HG03045 (cell line): ENCODE data around the gene DCAF5.
"Not testable (repeated sequence)": the region's sequence is repeated elsewhere in the genome, so short reads cannot be mapped to it uniquely, and the experiment has no call there.

Experiments used
- ATAC-seq: cut with Tn5 transposase; IDR thresholded peaks from one replicate; pipeline ENCODE4 v1.9.1; 2021; ENCODE audit warnings: mild to moderate bottlenecking, moderate library complexity; ENCODE audit not compliant: unreplicated experiment

The DCAF5 gene

DNA sequence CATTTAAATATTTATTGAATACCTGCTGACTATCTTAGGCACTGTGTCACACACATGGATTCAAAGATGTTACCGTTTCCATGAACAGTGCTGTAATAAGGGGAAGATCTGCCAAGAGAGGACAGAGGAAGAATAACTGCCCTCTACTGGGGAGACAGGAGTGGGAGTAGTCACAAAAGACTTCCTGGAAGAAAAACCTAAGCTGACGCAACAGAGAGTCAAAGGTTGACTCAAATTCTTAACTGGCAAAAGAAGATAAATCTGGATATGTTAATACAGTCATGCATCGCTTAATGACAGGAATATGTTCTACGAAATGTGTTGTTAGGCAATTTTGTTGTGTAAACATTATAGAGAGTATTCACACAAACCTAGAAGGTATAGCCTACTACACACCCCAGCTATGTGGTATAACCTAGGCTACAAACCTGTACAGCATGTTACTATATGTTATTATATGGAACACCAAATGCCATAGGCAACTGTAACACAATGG lies 51.5 kb downstream of the DCAF5 start:
- ATAC-seq: no peak

DNA sequence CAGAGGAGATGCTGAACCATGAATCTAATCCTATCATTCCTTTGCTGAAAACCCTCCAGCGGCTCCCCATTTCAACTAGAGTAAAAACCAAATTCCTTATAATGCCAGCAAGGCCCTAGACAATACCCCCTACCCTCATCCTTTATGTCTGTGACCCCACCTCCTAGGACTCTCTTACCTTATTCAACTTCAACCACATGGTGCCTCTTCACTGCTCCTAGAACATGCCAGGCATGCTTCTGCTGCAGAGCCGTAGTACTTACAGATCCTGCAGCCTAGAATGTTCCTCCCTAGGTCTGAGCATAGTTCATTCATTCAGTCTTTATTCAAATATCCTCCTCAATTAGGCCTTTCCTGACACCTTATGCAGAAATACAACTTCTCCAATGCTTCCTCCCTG lies 54.9 kb downstream of the DCAF5 start:
- no peak for ATAC-seq

DNA sequence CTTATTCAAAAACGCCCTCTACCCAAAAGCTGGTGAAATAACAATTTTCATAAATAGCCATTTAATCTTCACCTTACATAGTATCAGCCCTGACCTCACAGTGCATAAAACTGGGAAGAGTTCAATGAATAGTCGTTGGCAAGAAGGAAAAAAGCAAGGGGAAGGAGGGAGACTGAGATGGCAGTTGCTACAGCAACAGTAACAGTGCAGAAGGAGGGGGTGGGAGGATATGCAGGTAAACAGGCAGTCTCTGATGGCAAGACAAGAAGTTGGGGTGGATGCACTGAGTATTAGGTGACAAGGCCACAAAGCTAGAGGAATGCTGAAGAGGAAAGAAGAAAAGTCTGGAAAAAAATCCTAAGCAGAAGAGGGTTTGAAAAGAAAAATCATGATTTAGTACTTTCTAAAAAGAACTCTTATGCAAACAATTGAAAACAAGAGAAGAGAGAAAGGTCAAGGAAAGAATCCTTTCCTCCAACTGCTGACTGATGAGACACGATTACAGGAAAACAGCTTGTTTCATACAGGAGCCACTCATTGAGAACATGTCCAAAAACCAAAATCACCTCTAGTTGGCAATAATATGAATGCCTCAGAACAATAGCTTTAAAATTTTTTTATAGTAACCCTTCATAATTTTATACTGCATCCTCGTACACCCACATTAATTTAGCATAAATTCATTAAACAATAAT lies 56.0 kb downstream of the DCAF5 start:
- ATAC-seq: no peak

DNA sequence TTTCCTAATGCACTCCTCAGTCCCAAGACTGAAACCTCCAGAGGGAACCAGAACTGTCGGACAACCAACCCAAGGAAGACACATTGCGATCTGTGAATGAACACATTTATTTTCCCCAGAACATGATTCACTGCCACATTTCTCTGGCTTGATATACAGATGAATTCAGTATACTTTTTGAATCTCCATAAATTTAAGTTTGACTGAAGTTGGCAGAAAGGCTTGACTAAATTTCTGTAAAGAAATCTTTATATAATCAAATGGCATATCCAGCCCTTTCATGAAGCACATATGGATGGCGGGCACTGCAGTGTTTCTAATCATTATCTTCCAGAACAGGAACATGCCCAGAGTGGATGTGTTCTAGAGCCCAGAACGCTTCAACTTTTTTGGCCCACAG lies 56.7 kb downstream of the DCAF5 start:
- ATAC-seq: no peak

DNA sequence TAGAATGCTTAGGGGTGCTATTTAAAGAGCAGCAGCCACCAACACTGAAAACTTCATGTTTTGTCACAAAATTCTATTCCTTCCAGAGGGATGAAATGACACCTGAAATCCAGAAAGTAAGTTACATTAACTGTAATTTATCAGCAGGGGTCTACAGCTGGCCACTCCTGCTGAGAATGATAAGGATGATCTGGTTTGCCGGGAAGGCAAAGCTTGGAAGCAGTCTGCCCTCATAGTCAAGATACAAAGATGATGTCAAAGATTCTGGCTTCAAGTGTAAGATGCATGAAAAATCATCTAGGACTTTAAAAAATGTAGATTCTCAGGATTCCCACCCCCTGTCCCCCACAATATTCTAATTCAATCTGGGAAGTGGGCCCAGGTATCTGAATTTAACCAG lies 58.4 kb downstream of the DCAF5 start:
- ATAC-seq: no peak

DNA sequence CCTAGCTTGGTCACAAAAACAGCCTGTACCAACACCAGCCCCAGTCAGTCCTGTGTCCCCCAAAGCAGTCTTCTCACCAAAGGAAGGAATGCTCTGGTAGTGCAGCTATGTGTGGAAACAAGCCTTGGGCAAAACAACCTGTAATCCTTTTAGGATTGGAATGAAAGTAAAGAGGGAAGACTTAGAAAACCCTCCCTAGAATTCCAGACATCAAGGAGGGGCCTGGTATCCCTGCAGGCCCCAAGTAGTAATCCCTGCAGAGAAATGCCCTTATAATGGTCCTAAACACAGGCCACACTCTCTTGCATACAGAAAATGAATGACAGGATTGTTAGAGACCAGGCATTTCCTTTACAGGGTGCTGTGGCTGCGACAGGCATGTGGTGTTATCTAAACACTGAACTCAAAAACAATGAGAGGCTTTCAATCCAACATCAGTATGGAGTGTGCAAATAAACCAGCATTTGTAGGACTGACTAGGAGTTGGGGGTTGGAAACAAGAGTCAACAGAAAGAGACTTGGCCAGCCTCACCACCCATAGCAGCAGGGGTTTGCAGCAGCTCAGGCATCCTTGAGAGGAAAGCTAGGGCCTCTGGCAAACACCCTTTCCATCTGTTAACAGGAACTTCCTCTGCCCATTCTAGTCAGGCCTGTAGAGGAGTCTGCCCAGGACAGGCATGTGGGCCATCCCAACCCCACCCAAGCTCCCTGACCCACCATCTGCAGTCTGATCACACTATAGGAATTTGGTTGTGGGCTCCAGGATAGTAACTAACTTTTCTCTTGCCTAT lies 59.1 kb downstream of the DCAF5 start:
- ATAC-seq: no peak

DNA sequence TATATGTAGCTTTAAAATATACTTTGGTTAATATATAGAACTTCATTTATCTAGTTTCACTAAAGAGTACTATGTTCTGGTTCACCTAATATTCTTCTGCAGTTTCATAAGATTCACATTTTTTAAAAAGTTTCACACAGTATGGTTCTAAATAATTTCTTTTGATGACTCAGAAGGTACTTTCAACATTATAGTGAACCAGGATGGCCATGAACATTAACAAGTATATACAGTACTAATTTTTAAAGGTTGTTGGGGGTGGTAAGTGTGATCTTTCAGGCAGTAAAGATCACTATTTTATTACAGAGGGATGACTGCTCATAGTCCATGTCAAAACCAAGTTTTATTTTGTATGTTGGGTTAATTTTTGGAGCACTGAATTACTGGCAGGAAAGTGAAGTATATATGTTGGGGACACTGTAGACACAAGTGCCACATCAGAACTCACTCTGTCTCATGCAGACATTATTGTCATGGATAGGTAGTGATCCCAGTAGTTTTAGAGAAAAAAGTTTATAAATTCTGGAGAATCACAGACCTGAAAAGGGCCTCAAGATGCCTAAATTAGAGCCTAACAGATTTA lies 60.0 kb downstream of the DCAF5 start:
- no peak for ATAC-seq

DNA sequence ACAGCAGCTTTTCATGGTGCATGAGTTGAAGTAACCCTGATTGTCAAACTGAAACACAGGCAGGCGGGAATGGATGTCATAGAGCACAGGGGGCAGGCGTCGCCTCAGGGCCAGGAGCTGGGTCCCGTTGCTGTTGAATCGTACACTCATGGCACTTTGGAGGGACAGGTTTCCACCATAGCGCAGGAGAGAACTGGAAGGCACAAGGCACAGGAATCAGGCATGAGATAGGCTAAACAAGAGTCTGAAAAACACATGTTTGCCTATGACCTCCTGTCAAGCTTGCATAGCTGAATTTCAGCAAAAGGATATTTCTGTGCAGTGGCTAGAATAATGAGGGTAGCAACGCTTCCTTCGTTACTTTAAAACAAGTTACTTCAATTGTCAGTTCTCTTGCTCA lies 61.2 kb downstream of the DCAF5 start:
- ATAC-seq: no peak

DNA sequence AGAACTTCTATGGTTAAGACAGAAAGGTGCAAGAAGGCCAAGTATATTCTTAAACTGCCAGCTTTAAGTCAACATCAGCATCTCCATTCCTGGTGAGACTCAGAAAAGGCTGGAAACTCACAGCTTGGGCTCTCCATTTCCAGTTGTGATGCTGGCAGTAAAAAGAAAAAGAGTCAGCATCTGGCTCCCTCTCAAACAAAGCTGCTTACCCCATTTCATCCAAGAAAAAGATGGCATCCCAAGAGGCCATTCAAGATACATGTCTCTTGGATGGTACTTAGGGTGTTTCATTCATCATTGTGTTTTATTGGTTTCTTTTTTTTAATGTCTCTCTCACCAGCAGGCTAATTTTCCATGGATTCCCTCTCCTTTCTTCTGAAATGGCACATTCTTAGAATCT lies 61.9 kb downstream of the DCAF5 start:
- no peak for ATAC-seq

DNA sequence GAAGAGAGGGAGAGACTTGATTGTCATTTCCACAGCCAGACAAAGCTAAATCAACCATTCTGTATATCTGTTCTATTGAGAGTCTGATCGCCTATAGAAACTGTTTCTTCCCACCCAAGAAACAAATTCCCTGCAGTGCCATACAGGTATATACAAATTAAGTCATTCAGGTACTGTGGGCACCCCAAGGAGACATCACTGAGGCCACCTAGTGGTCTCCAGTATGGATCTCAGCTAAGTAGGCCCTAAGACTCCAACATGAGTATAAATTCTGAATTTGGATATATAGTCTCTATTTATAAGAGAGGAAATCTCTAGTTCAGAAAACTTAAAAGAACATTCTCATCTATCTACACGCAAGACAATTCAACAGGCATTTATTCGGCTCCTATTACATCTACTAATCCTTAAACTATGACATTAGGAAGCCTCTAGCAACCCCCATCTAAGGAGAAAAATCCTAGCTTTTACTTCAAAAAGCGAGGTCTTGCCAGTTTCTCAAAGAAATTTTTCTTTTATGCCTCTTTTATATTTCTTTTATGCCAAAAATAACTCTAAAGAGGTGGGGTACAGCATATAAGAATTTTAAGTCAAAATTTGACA lies 62.6 kb downstream of the DCAF5 start:
- ATAC-seq: no peak

DNA sequence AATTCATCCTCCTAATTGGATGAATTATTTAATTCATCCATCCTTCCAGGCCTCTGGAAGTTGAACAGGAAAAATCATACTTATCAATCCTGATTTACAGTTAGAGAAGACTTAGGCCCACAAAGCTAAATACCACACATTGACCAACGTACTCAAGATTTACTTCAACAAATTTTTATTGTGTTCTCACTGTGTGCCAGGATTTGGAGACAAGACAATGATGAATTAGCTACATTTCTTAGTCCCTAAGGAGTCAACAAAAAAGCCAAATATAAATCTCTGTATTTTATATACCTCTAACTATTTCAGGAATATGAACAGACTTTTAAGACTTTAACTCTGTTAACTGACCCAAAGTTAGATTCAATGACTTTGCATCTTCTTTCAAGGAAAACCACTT lies 63.9 kb downstream of the DCAF5 start:
- ATAC-seq: no peak

DNA sequence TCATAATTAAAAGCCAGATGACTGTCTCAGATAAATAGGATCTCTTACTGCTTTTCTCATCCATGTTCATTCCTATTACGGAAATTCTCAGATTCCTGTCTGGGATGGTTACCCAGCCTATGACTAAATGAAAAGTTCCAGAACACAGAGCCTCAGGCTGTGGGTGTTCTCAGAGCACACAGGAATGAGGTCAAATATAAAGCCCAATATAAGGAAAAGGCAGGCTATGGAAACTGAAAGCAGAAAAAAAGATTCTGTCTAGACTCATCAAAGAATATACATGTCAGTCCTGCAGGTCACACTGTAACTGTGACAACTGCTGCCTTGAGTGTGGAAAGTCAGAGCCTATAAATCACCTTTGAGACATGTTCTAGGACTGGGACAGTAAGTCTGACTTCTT lies 64.3 kb downstream of the DCAF5 start:
- ATAC-seq: no peak

DNA sequence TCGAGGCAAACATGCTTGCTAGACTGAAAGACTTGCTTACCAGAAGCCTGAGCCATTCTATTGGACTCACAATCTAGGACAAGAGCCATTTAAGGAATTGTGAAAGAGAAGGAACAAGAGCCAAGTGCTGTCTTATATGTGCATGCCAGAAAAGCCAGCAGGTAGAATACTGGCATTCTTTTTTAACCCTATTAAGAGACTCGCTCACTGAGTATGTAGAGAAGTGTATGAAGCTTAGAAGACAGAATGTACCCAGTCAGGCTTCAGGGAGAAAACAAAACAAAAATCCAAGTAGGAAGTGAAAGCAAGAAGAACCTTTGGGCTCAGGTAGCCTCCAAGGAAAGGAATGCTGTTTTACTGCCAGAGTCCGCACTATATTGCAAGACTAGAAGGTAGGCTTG lies 65.9 kb downstream of the DCAF5 start:
- ATAC-seq: no peak

DNA sequence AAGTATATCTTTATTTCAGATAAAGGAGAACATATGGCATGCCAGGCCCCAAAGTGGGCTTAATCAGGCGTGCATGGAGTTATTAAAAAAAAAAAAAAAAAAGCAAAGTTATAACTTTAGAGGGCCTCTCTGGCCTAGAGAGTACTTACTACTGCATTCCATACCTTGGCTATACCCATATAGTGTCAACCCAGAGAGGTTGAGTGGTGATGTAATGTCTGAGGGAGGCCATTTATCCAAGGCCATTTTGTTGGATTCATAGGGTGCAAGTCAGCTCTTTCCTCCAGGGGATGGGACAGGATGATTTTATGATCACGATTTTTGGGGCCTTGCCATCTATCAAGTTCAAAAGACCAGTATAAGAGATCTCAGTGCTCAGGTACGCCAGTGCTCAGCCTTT lies 66.4 kb downstream of the DCAF5 start:
- no peak for ATAC-seq

DNA sequence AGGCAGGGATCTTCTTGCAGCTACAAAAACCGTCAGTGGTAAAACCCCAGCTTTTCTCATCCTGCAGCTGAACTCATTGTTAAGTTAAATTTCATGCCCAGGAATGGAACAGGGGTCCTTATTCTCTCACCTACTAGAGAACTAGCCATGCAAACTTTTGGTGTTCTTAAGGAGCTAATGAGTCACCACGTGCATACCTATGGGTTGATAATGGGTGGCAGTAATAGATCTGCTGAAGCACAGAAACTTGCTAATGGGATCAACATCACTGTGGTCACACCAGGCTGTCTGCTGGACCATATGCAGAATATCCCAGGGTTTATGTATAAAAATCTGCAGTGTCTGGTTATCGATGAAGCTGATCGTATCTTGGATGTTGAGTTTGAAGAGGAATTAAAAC lies 68.9 kb downstream of the DCAF5 start:
- no peak for ATAC-seq

DNA sequence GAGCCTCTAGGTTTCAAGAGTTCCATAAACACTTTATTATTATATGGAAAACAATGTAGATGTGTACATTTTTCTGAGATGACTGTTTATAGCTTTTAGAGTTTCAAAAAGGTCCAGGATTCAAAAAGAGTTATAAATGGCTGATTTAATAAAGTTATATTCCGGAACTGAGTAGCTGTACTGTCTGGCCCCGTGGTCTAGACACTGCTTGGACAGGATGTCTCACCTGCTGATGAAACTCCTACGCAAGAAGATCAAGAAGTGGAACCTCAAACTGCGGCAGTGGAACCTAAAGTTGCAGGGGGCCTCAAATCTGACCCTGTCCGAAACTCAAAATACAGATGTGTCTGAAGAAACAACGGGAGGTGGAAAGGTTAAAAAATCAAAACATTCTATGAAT lies 69.7 kb downstream of the DCAF5 start:
- no peak for ATAC-seq

DNA sequence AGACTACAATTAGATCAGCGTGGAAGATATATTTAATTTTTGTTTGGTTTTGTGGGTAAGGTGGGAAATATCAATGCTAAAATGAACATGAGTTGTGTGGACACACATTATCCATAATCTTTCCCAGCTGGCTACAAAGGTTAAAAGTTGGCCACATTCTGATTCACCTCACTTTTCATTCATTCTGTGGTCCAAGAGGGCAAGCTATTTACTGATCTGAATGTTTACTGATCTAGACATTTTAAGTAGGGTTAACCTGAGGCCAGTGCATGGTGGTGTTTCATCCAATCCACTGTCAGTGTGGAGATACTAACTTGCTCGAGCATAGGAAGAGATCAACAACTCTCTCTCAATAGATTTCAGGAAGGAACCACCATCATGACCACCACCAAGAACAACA lies 71.6 kb downstream of the DCAF5 start:
- ATAC-seq: no peak

DNA sequence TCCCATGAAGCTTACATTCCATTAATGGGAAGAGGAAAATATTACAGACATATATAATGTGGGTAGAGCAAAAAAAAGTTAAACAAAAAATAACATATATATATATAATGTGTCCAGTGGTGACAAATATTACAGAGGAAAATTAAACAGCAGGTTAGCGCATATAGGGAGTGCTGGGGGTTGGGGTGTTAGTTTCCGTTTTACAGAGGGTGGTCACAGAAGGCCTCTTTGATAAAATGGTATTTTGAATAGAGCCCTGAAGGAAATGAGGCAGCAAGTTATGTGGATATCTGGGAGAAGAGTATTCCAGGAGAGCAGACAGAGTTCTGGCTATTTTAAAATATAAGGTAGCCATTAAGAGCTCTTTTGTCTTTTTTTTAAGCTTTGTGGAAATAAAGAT lies 73.2 kb downstream of the DCAF5 start:
- ATAC-seq: no peak

DNA sequence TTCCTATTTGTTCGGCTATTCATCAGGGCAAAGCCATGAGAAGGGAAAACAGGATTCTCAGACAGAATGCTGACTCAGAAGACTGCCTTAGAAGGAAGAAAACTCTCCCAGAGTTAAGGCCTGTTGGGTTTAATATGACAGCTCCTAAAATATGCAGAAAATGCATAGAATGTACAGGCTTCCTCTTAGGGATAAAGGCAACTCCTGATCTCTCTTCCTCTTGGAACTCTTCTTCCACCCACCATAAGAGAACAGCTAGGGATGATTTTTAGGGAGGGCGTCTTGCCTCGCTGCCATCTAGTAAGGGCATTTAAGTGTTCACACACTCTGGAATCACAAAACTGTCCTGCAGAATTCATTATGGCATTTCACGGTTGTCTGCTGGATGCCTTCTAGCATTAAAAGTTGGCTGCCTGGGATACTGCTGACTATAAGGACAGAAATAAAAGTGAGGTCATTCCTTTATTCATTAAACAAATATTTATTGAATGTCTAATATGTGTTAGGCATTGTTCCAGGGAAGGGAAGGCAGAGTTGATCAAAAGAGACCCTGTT lies 73.7 kb downstream of the DCAF5 start:
- no peak for ATAC-seq

DNA sequence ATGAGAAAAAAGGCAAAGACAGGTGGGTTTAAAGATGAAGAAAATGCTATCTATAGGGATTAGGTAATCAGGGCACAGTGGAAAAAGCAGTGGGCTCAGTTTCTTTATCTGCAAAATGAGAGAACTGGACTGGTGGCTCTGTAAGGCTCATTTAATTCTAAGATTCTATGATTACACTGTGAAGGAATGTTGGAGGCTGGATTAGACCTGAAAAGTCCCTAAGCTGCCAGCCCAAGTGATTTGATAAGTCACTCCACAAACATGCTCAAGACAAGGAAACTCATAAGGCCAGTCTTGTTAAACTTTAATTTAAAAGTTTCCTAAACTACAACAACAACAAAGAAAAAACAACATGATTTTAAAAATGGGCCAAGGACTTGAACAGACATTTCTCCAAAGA lies 75.1 kb downstream of the DCAF5 start:
- ATAC-seq: no peak

DNA sequence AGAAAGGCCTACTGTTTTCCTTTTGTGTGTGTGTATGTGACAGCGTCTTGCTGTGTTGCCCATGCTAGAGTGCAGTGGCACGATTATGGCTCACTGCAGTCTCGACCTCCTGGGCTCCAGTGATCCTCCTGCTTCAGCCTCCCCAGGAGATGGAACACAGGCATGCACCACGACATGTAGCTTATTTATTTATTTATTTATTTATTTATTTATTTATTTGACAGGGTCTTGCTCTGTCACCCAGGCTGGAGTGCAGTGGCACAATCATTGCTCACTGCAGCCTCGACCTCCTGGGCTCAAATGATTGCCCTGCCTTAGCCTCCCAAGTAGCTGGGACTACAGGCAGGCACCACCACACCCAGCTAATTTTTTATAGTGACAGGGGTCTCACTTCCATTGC lies 75.7 kb downstream of the DCAF5 start:
- ATAC-seq: not testable (repeated sequence)
